Psoas muscle (tissue), 8 donors: Measurements from ENCODE around the gene FUCA1. TPM values are rescaled to one million over a fixed set of nuclear protein-coding genes. Genes with fewer than 3 reads are reported as not detected.
A peak's percentile ranks its signal among the peaks of the same experiment; 100 is the strongest.
"Not testable (repeated sequence)": the region's sequence is repeated elsewhere in the genome, so short reads cannot be mapped to it uniquely, and the experiment has no call there.

Experiments used
- ATAC-seq, 4 donors: fragments of 200-7000 bp; cut with Tn5 transposase; one replicate each; pipeline ENCODE4 v1.9.1; 2020; ENCODE audit warnings: moderate library complexity in 3 of 4, mild to moderate bottlenecking in 2 of 4
- DNase-seq, 2 donors: peaks; one replicate each; pipeline ENCODE4 v3.0.0-alpha.2; 2020
- H3K27ac ChIP-seq: fragments of 200-600 bp; one replicate; pipeline ENCODE4 v1.8.0; 2022
- H3K27me3 ChIP-seq, 3 donors: fragments of 200-600 bp in 1 of 3; one replicate each; pipeline versions ENCODE4 v1.6.1 to v1.8.0; 2013 to 2022; ENCODE audit warnings: low read length in 2 of 3, mild to moderate bottlenecking in 2 of 3, moderate library complexity in 1 of 3; ENCODE audit not compliant: insufficient read depth in 3 of 3
- H3K36me3 ChIP-seq, 2 donors: fragments of 200-600 bp in 1 of 2; one replicate each; pipeline versions ENCODE4 v1.6.1 to v1.8.0; 2013 to 2022; ENCODE audit warnings: low read depth in 1 of 2, mild to moderate bottlenecking in 1 of 2, moderate library complexity in 1 of 2; ENCODE audit not compliant: insufficient read depth in 1 of 2
- H3K4me1 ChIP-seq: fragments of 200-600 bp; one replicate; pipeline ENCODE4 v1.8.0; 2022
- H3K4me3 ChIP-seq: fragments of 200-600 bp; one replicate; pipeline ENCODE4 v1.8.0; 2022; ENCODE audit warnings: mild to moderate bottlenecking
- H3K9me3 ChIP-seq: fragments of 200-600 bp; one replicate; pipeline ENCODE4 v1.8.0; 2022
- WGBS, 3 donors: extraction: QIAGEN DNeasy Blood & Tissue Kit; methylation state at CpG; one replicate each; pipeline versions ENCODE4 v1.1.6 to v1.1.7; 2013; 5-methylcytosine and 5-hydroxymethylcytosine counted together
- intact Hi-C, 2 donors: fragments of 100-400 bp; cut with DNase I; formaldehyde crosslinking; loops; one replicate each; pipeline versions ENCODE4 v1.11.0 to v1.14.2; 2022
- polyA plus RNA-seq, 3 donors: library from polyadenylated mRNA; stranded (reverse); fragments of 200-250 nt; gene quantifications; one replicate each; pipeline ENCODE4 v1.2.3, GENCODE V29; 2013
- total RNA-seq, 4 donors: library from RNA; stranded (reverse); fragmentation: NEBNext Ultra II Directional in 2 of 4; extraction: Animal tissue kit (Norgen Biotek cat#: 25700) in 2 of 4; gene quantifications; one replicate each; pipeline versions ENCODE4 v1.2.1 to v1.2.4, GENCODE V29; 2021 to 2023
- TF ChIP-seq, protein P1 (sequence below): fragments of 200-600 bp; IDR thresholded peaks from one replicate; pipeline ENCODE4 v1.8.0; 2022; ENCODE audit warnings: antibody characterized with exemption
- donor health status: healthy with polysubstance abuse.
- donor health status: DM: no; HTN: no; CAD: no; lungs with moderate emphysema.
- donor health status: Bipolar disorder and iron deficiency.
- donor health status: healthy.
- donor health status: DM: yes; HTN: yes; CAD: no.
- donor health status: DM: no; HTN: no; CAD: no.
- donor health status: DM: no; HTN: no; CAD: no.
- donor health status: DM: yes; HTN: yes; CAD: no.

Gene FUCA1
- total and polyA plus RNA-seq, 7 donors = 5.9 to 17.3 (median 9.2) TPM

DNA sequence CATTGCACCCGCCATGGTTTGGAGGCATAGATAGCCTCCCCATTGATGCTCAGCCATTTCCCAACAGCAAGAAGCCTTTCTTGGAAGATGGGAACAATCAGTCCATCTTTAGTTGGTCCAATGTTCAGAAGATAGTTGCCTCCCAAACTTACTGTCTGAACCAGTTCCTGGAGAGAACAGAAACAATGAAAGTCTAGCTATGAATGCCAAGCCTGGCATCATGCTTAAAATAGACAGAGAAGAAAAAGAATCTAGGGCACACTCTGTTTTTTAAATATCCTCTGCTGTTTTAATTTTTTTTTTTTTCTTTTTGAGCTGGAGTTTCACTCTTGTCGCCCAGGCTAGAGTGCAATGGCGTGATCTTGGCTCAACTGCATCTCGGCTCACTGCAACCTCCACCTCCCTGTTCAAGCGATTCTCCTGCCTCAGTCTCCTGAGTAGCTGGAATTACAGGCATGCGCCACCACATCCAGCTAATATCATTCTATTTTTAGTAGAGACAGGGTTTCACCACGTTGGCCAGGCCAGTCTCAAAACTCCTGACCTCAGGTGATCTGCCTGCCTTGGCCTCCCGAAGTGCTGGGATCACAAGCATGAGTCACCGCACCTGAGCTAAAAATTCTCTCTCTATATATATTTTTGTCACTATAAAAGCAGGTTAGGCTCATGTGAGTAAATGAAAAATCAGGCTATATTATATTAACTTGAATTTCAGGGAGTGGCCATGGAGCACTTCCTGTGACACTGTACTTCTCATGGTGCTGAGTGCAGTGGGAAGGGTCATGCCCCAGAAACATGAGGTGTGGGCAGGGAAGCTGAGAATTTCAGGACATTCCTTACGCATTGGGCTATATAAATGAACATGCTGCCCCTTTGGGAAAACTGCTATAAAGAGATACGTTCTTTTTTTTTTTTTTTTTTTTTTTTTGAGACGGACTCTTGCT is 19.1 kb downstream of the FUCA1 start:
- WGBS, 3 donors = 32 to 51% (median 39%) methylated on average over 12 of the region's 12 CpGs

DNA sequence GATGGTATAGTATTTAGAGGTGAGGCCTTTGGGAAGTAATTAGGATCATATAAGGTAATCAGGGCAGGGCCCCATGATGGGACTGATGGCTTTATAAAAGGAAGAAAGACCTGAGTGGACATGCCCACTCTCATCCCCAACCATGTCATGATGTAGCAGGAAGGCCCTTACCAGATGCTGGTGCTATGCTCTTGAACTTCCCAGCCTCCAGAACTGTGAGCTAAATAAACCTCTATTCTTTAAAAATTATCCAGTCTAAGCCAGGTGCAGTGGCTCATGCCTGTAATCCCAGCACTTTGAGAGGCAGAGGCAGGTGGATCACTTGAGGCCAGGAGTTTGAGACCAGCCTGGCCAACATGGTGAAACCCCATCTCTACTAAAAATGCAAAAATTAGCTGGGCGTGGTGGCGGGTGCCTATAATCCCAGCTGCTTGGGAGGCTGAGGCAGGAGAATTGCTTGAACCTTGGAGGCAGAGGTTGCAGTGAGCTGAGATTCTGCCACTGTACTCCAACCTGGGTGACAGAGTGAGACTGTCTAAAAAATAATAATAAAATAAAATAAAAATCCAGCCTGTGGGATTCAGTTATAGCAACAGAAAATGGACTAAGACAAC is 20.5 kb downstream of the FUCA1 start:
- H3K4me1 ChIP-seq = peaks cover 25% of the 10 kb centered on the region

More for the DNA sequence above, 19.1 kb downstream of the FUCA1 start:
- ATAC-seq (peak; percentile 84 to 95 (median 88)), DNase-seq (peak in 1 of 2 donors; percentile 64)
- Histone ChIP-seq H3K4me1 (peaks cover 25% of the 10 kb centered on the region), H3K27ac (peak overlapping the region; percentile 81), H3K4me3 (peak overlapping the region; percentile 11), H3K36me3 (peaks cover 8 to 25% of the 10 kb centered on the region in 2 donors), H3K9me3 (peaks cover 4% of the 10 kb centered on the region), H3K27me3 (no peaks in the 10 kb centered on the region)
- intact Hi-C loops = no loop called here
- TF ChIP-seq, protein P1, sequence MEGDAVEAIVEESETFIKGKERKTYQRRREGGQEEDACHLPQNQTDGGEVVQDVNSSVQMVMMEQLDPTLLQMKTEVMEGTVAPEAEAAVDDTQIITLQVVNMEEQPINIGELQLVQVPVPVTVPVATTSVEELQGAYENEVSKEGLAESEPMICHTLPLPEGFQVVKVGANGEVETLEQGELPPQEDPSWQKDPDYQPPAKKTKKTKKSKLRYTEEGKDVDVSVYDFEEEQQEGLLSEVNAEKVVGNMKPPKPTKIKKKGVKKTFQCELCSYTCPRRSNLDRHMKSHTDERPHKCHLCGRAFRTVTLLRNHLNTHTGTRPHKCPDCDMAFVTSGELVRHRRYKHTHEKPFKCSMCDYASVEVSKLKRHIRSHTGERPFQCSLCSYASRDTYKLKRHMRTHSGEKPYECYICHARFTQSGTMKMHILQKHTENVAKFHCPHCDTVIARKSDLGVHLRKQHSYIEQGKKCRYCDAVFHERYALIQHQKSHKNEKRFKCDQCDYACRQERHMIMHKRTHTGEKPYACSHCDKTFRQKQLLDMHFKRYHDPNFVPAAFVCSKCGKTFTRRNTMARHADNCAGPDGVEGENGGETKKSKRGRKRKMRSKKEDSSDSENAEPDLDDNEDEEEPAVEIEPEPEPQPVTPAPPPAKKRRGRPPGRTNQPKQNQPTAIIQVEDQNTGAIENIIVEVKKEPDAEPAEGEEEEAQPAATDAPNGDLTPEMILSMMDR = no peak

DNA sequence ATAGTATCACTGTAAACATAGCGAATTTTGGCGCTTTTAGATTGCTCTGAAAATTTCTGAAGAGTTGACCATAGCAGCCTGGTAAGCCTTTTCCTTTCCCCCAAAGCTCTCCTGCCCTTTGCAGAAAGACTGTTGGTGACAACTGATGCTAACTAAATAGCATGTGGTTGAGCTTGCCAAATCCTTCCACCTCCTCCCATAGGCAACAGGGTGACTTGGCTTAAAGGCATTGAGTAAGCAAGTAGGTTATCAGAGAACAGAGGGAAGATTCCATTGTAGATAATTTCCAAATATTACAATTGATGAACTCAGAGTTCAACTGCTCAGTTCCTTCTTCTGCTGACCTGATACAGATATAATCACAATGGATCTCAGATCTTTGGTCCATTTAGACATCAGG is 22.9 kb downstream of the FUCA1 start:
- H3K4me3 ChIP-seq = no peak overlapping the region
- H3K36me3 ChIP-seq = peaks cover 5 to 25% of the 10 kb centered on the region in 2 donors
- peak overlapping the region; percentile 61 for H3K27ac ChIP-seq
- H3K4me1 ChIP-seq = peaks cover 25% of the 10 kb centered on the region
- ATAC-seq (peak in 3 of 4 donors; percentile 51 to 66 (median 65)), DNase-seq (no peak)
- peaks cover 4% of the 10 kb centered on the region for H3K9me3 ChIP-seq
- TF ChIP-seq, protein P1 = no peak
- intact Hi-C loops = no loop called here
- no peaks in the 10 kb centered on the region for H3K27me3 ChIP-seq
- WGBS, 3 donors = 86 to 87% (median 87%) methylated on average over 2 of the region's 2 CpGs

More for the DNA sequence above, 20.5 kb downstream of the FUCA1 start:
- 93 to 96% (median 95%) methylated on average over 2 of the region's 2 CpGs for WGBS, 3 donors
- intact Hi-C loops, H3K4me3 ChIP-seq, ATAC-seq, H3K27me3 ChIP-seq, DNase-seq, H3K27ac ChIP-seq, H3K9me3 ChIP-seq: not testable (repeated sequence)
- peaks cover 8 to 25% of the 10 kb centered on the region in 2 donors for H3K36me3 ChIP-seq

DNA sequence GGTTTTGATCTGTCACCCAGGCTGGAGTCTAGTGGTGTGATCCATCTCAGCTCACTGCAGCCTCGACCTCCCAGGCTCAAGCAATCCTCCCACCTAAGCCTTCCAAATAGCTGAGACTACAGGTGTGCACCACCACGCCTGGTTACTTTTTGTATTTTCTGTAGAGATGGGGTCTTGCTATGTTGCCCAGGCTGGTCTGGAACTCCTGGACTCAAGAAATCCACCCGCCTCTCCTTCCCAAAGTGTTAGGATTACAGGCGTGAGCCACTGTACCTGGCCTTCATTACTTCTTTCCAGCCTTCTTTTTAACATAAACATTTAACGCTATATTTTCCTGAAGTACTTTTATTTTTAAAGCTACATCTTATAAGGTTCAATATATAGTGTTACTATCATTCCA is 24.4 kb downstream of the FUCA1 start:
- intact Hi-C loops = no loop called here
- H3K4me3 ChIP-seq = no peak overlapping the region
- WGBS, 3 donors = 88 to 92% (median 89%) methylated on average over 5 of the region's 5 CpGs
- H3K36me3 ChIP-seq = peaks cover 4 to 25% of the 10 kb centered on the region in 2 donors
- H3K4me1 ChIP-seq = peaks cover 19% of the 10 kb centered on the region
- TF ChIP-seq, protein P1 = no peak
- H3K27ac ChIP-seq = no peak overlapping the region
- ATAC-seq (no peak), DNase-seq (no peak)
- peaks cover 4% of the 10 kb centered on the region for H3K9me3 ChIP-seq
- no peaks in the 10 kb centered on the region for H3K27me3 ChIP-seq

DNA sequence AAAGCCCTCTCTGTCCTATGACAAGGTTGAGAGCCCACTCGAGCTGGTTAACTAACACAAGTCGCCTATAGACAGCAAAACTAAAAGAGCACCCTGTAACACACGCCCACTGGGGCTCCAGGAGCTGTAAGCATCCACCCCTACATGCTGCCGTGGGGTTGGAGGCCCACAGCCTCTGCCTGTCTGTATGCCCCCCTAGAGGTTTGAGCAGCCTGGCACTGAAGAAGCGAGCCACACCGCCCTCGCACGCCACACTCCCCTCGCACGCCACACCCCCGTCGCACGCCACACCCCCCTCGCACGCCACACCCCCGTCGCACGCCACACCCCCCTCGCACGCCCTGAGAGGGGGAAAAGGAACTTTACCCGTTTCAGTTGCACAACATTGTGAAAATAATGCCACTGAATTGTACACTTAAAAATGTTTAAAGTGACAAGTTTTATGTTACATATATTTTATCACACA is 29.7 kb downstream of the FUCA1 start:
- Histone ChIP-seq H3K27me3 (no peaks in the 10 kb centered on the region), H3K36me3 (no peaks in the 10 kb centered on the region), H3K9me3 (no peaks in the 10 kb centered on the region), H3K4me3 (peak overlapping the region; percentile 62), H3K27ac (no peak overlapping the region), H3K4me1 (peaks cover 3% of the 10 kb centered on the region)
- DNase-seq = peak; percentile 70 to 84
- peak; percentile 87 to 99 (median 97) for ATAC-seq
- intact Hi-C loops = no loop called here
- whole genome bisulfite sequencing, 3 donors = 0 to 1% (median 0%) methylated on average over 19 to 21 of the region's 21 CpGs
- TF ChIP-seq, protein P1 = no peak
